Keratinocyte (primary cell): Measurements from ENCODE around the gene HDAC9.

Source experiments
- CTCF ChIP-seq, 3 experiments: IDR thresholded peaks in 1 of 3; conservative IDR thresholded peaks in 1 of 3; optimal IDR thresholded peaks in 1 of 3; 2 replicates in 2 of 3; 3 replicates in 1 of 3; pipeline versions ENCODE3 to v1.5.1; 2011; ENCODE audit warnings: low read length in 3 of 3, mild to moderate bottlenecking in 3 of 3, moderate library complexity in 2 of 3, control low read depth in 1 of 3, inconsistent platforms in 1 of 3; ENCODE audit not compliant: insufficient read depth in 2 of 3; ENCODE audit errors: extremely low read depth in 1 of 3
- EZH2 ChIP-seq: IDR thresholded peaks from one replicate; pipeline ENCODE4 v1.6.1; 2012; ENCODE audit warnings: inconsistent platforms, mild to moderate bottlenecking, low read length, moderate library complexity

- TF ChIP-seq CTCF (optimal IDR thresholded peaks at IDR 0.05 in 1 of 3, IDR thresholded peaks at IDR 0.05 in 1 of 3, conservative IDR thresholded peaks at IDR 0.05 in 1 of 3; ENCODE audit: extremely low read depth in 1 of 3, insufficient read depth in 2 of 3, low read length in 3 of 3), result no peak
- no peak for TF ChIP-seq EZH2
Observed at GRCh38 chr7:18824157-18824556, 328.6 kb downstream of the HDAC9 start.
